HG03097 (cell line): ENCODE measurements around the gene ZNF423.
"Not testable (repeated sequence)": the region's sequence is repeated elsewhere in the genome, so short reads cannot be mapped to it uniquely, and the experiment has no call there.

Experiments used
- ATAC-seq: cut with Tn5 transposase; IDR thresholded peaks from one replicate; pipeline ENCODE4 v1.9.1; 2021; ENCODE audit not compliant: unreplicated experiment, low FRiP score

Gene ZNF423

DNA sequence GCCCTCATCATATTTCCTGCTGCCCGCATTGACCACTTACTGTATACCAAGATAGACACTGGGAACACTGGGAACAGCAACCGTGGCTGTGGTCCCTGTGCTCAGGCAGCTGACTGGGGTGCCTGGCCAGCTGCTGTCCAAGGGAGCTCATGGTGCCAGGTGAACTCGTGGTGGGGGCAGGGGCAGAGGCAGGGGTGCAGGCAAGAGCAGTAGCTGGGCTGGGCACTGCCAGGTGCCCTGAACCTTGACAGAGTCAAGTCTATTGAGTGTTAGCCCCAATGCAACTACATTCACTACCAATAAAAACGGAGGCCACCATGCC, 279.8 kb downstream of the ZNF423 start:
- no peak for ATAC-seq

DNA sequence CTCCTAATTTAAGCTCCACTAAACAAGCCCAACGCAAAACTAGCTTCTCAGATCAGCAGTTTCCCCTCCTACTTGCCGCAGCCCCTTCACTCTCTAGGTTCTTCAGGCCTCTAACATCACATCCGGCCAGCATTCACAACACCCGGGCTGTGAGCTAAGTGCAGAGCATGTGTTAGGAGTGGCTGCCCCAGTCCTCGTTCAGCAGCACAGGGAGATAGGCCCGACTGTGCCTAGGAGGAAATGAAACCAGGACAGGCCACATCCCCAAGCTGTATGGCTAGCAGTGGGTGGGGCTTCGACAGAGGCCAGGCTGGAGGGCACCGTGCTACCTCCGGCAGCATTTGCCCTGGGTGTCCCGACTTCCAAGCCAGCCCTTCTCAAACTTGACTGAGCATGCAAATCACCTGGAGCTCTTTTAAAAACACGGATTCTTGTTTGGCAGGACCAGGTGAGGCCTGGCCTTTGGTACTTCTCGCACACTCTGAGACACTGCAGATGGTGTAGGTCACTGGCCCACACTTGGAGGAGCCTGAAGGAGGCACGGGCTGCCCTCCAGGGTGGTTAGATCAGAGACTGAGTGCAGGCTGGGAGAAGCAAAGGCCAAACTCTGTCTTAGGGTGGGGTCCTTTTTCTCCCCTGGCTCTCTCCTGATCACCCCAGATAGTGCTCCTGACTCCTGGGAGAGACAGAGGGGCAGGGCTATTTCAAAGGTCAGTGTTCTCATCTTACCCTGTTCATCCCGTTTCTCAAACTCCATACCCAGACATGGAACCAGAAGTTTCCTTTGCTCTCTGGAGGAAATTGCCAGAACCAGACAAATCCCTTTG, 280.4 kb downstream of the ZNF423 start:
- ATAC-seq = peak; percentile 96

DNA sequence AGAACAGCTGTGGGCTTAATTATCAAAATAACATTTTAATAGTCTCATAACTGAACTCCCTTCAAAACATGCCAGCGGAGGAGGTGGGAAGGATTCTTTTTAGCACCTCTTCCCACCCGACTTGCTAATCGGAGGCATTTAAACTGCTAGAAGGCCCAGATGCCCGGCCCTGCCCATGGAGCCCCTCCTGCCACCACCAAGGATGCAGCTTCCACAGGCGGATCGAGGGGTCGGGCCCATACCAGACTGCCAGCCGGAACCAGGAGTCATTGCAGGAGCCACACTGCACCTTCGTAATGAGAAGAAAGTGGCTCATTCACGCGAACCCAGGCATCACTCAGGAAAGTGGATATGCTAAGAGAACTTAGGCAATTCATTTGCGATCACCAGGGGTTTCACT, 281.1 kb downstream of the ZNF423 start:
- ATAC-seq = no peak

DNA sequence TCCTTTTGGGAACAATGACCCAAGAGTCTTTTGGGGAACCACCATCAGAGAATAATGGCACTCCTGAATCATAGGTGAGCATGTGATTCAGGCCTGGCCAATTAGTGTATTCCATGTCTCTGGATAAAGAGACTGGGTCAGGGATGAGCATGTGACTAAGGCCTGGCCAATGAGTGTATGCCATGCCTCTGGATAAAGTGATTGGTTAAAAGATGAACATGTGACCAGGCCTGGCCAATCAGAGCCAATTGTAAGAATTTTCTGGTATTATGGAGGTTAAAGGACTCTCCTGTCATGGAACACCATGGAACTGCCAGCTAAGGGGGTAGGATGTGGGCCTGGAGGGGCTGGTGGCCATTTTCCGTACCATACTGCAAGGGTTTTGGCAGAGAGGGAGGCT, 288.0 kb downstream of the ZNF423 start:
- no peak for ATAC-seq

DNA sequence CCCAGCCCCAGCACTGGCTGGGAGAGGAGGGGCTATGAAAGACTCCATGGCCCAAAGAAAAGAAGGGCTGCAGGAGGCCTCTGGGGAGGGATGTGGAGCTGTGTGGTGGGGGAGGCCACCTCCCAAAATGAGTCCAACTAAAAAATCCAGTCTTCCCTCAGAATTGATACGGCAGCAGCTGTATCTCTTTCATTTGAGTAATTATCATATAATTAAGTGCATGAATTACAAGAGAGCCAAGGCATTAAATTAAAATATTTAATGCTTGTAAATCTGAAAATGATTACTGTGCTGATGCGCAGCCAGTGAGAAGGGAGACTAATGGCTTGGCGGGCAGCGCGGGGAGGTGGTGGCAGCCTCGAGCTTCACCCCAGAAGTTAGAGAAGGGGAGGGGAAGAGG, 289.5 kb downstream of the ZNF423 start:
- no peak for ATAC-seq

DNA sequence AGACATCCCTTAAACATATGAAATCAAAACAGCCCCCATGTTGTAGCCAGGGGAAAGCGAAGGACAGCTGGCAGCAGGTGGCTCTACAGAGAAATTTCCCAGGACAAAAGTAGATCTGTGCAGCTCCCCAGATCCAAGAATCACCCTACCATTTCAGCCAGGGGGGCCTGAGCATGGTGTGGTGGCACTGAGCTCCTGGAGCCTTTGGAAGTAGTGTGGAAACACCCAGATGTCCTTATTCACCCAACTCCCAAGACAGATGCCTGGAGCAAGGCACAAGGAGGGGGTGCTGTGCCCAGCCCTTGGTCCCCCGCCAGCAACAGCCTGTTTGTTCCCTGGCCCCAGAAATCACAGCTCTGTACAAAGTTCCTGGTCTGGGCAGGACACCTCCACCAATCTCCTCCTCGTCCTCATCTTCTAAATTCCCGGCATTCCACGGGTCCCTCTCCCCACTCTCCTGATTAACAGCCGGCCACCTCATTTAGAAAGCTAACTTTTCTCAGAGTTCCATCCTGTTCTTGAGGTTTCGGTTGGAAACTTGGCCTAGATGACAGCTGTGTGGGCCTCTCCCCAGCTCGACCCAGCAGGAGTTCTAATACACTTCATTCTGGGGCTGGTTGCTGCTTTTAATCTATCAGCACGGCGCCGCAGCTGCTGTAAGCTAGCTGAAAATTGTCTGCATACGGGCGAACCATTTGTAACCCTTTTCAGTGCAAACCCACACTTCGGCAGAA, 291.2 kb downstream of the ZNF423 start:
- ATAC-seq = no peak

DNA sequence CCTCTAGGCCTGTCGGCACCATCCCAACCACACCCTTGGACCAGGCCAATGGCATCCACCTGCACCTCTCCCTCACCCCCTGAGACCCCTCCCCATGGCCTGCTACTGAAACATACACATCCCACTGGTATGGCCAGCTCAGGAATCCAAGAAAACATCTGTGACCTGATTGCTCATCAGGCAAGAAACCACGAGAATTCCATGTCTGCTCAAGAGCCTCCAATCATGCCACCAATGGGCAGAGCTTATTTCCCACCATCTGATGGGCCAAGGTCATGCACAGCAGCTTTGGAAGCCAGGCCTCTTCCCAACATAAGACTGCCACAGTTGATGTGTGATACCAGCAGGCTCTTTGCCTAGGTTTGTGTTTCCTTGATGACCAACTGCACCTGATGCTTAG, 292.2 kb downstream of the ZNF423 start:
- ATAC-seq = no peak

DNA sequence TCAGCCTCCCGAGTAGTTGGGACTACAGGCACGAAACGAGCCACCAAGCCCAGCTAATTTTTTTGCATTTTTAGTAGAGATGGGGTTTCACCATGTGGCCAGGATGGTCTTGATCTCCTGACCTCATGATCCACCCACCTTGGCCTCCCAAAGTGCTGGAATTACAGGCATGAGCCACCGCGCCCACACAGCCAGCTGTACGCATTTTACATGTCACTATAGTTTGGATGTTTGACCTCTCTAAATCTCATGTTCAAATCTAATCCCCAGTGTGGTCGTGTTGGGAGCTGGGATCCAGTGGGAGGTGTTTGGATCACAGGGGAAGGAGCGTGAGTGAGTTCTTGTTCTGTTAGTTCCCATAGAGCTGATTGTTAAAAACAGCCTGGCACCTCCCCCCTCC, 293.0 kb downstream of the ZNF423 start:
- ATAC-seq = not testable (repeated sequence)

DNA sequence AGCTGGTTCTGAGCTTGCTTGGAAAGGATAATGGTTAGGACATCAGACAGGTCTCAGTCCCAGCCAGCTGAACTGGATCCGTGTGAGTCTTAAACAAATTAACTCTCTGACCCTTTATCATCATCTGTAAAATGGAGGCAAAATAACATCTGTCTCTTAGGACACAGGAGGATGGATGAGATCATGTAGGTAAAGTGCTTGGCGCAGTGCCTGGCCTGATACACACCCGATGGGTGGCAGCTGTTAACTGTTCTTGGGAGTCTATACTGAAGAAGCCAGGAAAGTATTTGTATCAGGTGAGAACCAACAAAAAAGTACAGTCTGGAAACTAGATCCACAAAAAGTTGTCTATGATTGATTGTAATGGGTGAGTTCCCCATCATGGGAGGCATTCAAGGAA, 293.7 kb downstream of the ZNF423 start:
- ATAC-seq = no peak

DNA sequence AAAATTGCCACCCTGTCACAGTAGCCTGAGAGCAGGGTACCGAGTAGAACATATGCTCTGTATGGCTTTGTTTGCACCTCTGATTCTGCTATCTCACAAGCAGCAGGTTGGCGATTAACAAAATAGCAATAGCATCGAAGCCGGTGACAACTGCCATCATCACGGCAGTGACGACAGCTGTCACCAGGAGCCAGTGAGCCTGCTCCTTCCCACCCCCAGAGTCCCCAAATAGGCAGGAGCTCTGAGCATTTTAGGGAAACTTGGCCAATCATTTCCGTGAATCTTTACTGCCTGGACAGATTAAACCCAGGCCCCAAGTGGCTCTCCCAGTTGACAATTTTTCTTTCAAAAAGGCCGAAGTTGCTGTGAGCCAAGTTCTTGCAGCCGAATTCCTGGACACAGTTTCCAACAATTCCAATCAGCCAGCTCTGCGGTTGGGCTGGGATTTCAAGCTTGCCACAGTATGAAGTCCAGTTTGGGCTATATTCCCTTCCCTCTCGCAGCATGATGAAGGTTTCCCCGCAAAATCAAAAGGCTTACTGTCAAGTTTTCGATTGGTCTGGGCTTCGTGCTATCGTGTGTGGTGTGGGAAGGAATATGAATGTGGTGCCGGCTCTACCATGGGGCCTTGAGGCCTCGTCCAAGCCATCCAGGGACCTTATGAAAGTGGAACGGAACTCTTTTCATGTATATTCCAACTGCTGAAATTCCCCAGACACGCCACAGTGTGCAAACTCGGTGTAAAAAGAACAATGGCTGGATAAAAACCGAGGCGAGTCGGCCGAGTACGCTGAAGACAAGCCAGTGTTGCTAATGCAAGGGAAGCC, 295.7 kb downstream of the ZNF423 start:
- no peak for ATAC-seq

DNA sequence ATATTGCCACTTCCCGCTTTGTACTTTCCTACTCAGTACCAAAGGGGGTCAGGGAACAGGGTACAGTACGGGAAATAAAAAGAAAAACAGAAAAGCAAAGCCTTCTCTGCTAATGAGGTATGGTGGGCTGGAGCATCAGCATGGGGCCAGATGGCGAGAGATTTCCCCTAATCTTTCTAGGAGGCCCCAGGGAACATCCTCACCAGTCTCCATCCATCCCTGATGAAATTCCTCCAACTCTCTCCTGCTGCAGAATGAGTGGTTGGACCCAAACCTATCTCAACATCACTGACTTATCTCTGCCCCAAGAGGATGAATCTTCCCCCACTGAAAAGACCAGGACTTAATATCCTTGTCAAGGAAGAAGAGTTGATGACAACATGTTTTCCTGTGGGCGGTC, 296.7 kb downstream of the ZNF423 start:
- no peak for ATAC-seq

DNA sequence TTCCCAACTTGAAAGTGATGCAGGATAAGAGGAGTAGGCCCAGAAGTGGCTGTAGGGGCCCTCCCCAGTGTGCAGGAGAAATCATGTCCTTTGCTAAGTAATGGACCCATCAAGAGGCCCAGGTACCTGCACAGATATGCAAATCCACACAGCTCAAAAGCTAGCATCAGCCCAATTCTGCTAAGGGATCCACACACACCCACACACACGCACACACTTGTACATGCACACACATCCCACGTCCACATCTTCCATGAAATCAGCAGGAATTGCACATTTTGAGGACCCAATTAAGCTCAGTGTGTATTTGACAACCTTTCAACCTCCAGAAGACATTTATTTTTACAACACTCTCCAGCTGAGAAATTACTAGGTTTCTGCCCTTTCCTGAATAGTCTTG, 297.5 kb downstream of the ZNF423 start:
- ATAC-seq = no peak

DNA sequence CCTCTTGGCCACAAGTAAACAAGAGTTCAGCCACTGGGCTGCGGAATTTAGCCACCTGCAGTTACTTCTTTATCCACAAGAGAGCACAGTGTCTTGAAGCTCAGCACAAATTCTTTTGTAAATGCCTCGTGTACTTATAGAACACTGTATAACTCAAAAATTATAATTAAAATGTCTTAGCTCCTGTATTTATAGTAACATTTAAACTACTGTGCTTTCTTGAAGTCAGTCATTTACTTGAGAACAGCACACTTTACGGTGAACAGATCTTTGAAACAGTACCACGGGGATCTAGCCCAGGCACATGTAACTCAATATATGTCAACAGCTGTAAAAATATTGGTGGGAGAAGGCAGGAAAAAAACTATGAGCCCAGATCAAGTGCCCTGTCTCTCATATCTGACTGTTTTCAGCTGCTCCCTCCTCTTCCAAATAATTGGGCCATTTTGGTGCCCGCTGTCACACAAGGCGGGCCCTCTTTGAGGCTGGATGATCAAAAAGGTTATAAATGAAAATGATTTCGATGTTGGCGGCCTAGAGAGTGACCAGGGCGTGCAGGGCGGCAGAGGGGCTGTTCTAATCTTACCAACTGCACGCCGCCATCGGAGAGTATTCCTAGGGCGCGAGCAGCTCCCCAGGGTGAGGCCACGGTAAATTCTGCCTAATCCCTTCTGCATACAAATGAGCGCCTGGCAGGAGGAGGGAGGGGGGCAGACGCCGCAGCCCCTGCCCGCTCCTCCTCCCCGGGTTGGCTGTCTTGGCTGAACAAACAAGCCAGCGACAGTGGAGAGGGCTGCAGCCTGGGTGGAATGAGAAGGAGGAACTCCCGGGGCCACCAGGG, 299.1 kb downstream of the ZNF423 start:
- ATAC-seq = no peak

DNA sequence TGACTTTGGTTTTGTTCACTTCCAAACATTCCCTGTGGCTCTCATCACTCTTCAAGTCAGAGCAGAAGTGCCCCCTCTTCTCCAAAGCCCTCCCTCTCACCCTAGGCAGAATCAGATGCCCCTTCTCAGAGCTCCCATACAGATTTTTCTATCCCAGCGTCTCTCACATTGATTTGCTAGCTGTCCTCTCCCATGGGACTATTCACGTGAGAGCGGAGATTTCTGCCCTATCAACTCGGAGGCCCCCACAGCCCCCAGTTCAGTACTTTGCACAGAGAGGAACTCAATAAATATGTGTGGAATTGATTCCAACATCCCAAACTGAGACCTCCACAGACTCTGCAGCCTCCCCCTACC, 299.7 kb downstream of the ZNF423 start:
- no peak for ATAC-seq

DNA sequence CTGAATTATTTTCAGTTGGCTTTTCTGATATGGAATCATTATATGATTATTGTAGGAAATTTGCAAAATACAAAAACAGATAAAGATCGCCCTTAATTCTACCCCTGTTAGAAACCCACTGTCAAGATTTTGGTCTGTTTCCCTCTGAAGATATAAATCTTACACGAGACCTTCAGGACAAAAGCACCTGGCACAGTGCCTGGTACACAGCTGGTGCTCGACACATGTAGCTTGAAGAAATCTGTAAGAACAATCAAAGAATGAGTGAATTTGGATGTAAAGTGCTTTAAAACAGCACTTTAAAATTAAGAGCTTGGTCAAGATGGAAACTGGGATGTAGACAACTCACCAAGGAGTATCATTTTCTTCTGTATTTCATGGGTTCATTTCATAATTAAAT, 301.2 kb downstream of the ZNF423 start:
- ATAC-seq = no peak

DNA sequence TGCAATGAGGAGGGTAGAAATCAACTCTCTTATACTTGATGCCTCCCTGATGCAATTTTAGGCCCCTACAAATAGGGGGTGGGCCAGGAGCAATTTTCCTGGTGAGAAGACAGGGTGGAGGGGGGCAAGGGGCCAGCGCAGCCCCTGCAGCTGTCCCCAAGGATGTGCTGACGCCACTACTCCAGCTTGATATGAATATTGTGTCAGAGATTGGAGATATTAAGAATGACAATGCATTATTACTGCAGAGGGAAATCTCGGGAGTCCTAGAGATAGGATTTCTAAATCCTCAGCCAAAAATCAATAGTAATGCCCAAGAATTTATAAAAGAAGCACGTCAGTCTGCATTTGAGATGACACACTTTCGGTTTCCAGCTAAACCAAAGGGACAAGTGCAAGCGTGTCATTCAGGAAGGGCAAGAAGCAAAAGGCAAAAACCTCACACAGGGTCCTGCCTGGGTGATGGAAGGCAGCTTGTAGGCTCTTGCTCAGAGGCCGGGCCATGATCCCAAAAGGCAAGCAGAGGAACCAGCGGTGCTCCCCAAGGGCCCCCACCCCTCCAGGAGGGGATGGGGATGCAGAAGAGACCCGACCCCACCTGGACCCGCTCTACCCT, 303.5 kb downstream of the ZNF423 start:
- ATAC-seq = no peak

DNA sequence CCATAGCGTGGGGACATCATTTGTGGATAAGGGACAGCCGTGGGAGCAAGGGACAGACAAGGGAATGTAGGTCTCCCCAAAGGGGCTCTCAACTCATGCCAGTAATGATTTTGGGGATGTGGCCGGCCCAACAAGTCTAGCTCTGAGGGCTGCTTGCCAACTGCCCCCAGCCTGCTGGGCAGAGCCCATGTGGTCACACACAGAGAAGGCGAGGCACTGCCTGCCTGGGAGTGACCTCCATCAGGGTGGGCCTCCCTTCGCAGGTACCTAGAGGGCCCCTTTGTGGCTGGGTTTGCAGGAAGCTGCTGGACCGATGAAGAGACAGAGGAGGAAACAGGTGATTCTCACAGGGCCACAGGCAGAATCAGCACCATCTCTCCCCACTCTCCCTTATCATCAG, 305.2 kb downstream of the ZNF423 start:
- ATAC-seq = no peak

DNA sequence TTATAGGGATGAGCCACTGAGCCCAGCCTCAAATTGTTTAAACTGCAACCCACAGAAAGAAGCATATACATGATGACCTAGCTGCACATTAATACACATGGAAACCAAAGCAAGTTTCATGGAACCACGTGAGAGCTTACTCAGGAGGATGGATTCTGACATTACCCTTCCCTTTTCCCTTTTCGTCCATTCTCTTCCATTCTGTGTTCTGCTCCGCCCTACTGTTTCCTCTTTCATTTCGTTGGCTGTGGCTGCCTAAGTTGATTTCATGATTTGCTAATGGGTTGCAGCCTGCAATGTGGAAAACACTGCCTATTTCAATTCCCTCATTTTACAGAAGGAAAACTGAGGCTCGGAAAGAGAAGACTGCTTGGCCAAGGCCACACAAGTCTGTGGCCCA, 305.8 kb downstream of the ZNF423 start:
- ATAC-seq = no peak

DNA sequence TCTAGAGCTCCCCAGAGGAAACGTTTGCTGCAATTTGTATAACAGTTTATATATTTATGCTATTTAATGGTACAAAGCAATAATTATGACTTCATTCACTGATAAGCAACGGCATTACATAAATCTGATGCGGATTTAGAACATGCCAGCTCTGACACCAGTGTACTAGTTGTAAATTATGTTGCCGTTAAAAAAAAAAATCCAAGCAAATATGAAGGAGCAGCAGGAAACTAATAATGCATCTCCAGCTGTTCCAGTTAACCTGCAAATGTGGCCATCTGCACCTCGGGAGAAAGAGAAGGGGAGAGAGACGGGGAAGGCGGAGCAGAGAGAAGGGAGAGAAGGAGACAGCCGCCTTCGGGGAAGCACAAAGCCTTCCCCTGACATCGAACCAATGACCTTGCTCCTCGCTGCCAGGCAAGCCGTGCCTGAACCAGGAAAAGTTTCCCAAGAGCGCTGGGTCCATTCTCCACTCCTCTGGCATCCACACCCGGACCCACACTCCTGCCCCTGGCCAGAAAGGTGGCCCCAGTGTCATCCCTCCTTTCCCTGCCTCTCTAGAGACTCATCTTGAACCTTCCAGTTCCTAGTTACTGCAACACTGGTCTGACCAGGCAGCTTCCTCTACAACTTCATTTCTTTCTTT, 307.5 kb downstream of the ZNF423 start:
- no peak for ATAC-seq

DNA sequence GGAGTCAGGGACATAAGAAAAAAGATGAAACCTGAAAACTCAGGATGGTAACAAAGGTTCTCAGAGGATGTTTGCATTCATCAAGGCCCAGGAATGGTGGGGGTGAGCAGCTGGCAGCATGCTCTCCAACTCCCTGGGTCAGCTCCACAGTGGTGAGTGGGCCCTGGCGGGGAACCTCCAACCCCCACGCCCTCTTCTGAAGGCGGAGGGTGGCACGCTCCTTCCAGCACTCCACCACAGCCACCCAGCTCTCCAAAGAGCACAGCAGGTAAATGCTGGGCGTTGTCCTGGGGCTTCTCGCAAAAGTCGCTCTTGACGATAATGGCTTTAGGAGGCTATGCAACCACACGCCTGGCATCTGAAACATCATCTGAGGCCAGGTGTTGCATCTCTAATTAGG, 308.5 kb downstream of the ZNF423 start:
- ATAC-seq = no peak
